Measurements from ENCODE around the gene TMEM234.
"Not testable (repeated sequence)": the region's sequence is repeated elsewhere in the genome, so short reads cannot be mapped to it uniquely, and the experiment has no call there.

TMEM234 gene

DNA sequence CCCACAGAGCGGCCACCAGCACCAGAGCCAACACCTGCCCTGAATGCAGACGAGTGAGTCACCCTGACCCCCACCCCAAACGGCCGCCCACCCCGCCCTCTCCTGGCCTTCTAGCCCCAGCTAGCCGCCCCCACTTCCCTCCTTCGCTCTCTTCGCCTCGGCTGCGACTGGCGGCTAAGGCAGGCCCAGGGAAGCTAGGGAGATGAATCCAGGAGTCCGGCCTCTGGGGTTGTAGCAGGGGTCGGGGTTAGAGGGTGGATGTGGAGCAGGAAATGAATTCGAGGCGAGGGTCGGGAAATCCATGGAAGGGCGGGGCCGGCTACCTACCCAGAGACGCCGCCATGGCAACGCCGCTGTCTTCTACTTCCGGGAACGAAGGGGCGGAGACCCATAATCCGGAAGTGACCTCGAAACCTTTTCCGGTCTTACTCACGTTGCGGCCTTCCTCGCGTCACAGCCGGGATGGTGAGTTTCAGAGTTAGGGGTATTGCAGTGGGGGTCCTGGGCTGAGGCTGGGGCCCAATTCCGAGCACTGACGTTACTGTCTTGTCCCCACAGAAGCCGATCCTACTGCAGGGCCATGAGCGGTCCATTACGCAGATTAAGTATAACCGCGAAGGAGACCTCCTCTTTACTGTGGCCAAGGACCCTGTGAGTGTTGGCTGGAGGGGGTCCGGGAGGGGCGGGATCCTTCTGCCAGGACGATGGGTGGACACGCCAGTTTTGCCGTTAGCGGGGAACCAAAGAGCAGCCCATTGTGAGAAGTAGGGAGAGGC lies at the start of gene TMEM234, which contains the start of gene EIF3I:
TSS of gene TMEM234 (minus strand) at position 374 of the 776 bp plus-strand sequence. CDS start at position 343, 31 bp downstream.
TSS of gene EIF3I (plus strand) at position 428 of the 776 bp plus-strand sequence. CDS start at position 463, 35 bp downstream.
- peak; percentile 65 for DNase-seq (ENCODE audit: low read depth, low spot score)

DNA sequence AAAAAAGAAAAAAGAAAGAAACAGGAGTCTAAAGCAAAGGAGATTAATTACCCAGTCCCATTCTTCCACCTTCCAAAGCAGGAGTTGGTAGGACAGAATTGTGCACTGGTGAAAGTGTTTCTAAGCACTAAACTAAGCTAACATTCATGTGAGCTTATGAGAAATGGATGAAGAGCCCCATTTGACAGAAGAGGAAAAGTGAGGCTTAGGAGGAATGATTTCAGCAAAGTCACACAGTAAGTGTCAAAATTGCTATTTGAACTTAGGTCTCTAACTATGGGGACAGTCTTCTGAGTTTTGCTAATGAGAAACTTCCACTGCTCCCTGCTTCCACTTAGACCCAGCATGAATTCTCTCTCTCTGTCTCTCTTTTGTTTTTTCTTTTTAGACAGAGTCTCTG lies 47.6 kb upstream of the TMEM234 start:
- DNase-seq (ENCODE audit: low read depth, low spot score): no peak

DNA sequence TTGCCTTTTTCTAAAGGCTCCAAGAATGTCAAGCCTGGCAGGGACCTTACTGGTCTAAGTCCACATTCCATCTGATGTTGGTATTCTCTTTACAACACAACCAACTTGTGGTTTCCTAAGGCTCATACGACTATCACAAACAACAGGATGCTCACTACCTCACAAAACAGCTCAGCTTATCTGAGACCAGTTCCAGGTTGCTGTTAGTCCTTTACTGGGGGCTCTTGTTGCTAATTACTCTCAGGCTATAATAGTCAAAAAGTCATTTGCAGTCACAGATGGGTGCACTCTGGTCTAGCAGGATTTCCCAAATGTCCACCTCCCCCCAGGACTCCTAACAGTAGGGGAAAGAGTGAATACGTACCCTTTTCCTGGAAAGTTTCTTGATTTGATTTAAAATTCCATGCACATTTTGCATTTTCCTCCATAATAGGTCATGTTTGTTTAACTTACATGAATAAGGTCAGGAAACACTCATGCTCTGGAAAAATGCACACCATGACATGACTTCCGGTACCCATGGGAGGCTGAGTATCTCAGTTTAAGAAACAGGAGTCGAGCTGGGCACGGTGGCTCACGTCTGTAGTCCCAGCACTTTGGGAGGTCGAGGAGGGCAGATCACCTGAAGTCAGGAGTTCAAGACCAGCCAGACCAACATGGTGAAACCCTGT lies 44.9 kb upstream of the TMEM234 start:
- DNase-seq (ENCODE audit: low read depth, low spot score): no peak

DNA sequence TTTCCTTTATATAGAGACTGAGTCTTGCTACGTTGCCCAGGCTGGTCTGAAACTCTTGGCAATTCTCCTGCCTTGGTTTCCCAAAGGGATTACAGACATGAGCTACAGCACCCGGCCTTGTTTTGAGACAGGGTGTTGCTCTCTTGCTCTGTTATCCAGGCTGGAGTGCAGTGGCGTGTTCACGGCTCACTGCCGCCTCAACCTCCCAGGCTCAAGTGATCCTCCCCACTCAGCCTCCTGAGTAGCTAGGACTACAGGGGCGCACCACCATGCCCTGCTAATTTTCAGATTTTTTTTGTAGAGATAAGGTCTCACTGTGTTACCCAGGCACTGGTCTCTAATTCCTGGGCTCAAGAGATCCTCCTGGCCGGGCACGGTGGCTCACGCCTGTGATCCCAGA lies 43.7 kb upstream of the TMEM234 start:
- no peak for DNase-seq (ENCODE audit: low read depth, low spot score)

DNA sequence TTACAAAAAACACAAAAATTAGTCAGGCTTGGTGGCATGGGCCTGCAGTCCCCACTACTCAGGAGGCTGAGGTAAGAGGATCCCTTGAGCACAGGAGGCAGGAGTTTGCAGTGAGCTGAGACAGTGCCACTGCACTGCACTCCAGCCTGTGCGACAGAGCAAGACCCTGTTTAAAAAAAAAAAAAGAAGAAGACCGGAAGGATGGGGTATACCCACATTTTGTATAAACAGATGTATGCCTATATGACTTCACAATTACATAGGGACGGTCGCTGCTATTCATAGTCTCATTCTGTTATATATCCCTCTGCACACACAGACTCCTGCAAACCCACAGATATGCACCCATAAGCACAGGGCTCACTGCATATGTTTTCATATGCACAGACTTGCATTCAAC lies 41.6 kb upstream of the TMEM234 start:
- no peak for DNase-seq (ENCODE audit: low read depth, low spot score)

DNA sequence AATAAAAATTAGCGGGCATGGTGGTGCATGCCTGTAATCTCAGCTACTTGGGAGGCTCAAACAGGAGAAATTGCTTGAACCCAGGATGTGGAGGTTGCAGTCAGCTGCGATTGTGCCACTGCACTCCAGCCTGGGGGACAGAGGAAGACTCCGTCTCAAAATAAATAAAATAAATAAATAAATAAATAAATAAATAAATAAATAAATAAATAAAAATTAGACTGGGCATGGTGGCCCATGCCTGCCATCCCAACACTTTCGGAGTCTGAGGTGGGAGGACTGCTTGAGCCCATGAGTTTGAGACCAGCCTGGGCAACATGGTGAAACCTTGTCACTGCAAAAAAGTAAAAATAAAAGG lies 41.1 kb upstream of the TMEM234 start:
- DNase-seq (ENCODE audit: low read depth, low spot score): not testable (repeated sequence)

DNA sequence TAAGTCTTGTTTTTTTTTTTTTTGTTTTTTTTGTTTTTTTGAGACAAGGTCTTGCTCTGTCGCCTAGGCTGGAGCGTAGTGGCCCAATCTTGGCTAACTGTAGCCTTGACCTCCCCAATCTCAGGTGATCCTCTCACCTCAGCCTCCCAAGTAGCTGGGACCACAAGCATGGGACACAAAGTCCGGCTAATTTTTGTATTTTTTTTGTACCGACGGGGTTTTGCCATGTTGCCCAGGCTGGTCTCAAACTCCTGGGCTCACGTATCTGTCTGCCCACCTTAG lies 35.0 kb upstream of the TMEM234 start:
- no peak for DNase-seq (ENCODE audit: low read depth, low spot score)

DNA sequence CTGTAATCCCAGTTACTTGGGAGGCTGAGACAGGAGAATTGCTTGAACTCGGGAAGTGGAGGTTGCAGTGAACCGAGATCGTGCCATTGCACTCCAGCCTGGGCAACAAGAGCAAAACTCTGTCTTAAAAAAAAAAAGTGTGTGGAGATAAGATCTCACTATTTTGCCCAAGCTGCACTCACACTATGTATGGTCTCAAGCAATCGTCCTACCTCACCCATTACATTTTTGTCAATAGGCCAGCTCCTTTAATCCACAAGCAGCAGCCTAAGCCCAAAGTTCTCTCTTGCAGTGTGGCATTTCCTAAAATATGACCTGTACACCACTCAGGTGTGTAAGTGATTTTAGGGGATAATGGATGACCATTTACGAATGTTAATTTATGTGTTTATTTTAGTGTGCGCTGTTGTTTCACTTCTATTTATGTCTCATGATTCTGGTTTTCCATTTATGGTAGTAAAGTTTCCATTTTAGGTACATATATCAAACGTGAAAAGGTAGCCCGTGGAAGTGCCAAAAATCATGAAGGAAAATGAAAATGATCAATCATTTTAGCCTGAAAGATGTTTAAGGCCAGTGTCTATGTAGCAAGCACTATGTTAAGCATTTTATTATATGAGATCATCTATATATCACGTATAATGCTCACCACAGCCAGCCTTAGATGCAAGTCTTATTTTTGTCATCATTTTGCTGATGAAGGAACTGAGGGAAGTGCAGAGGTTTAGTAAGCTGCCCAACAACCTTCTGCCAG lies 34.5 kb upstream of the TMEM234 start:
- no peak for DNase-seq (ENCODE audit: low read depth, low spot score)

DNA sequence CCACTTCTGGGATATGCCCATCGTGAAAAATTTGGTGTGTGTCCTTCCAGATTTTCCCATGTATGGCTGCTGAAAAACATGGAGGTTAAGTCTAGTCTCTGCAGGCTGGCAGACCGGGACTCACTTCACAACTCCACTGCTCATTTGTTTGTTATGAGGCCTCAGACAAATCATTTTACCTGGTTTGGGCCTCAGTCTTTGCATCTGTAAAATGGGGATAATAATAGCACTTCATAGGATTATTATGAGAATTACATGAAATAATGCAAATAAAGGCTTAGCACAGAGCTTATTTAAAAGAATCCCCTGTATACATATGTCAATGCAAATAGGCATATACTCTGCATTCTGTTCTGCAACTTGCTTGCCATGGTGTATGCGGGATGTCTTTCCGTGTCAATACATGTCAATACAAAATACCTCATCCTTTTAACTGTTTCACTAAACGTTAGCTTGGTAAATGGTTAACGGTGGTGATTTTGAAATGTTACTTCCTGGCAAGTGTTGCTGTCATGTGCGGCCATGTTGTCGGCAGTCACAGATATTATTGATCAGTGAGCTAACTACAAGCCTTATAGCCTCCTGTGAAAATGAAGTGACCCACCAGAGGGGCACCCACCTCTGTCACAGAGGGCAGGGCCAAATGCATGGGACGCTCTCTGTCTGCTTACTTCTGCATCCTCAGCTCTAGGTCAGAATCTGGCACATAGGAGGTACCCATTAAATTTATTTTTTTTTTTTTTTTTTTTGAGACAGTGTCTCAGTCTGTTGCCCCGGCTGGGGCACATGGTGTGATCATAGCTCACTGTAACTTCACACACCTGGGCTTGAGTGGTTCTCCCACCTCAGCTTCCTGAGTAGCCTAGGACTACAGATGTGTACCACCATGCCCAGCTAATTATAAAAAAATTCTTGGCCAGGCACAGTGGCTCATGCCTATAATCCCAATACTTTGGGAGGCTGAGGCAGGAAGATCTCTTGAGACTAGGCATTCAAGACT lies 33.2 kb upstream of the TMEM234 start:
- DNase-seq (ENCODE audit: low read depth, low spot score): no peak

DNA sequence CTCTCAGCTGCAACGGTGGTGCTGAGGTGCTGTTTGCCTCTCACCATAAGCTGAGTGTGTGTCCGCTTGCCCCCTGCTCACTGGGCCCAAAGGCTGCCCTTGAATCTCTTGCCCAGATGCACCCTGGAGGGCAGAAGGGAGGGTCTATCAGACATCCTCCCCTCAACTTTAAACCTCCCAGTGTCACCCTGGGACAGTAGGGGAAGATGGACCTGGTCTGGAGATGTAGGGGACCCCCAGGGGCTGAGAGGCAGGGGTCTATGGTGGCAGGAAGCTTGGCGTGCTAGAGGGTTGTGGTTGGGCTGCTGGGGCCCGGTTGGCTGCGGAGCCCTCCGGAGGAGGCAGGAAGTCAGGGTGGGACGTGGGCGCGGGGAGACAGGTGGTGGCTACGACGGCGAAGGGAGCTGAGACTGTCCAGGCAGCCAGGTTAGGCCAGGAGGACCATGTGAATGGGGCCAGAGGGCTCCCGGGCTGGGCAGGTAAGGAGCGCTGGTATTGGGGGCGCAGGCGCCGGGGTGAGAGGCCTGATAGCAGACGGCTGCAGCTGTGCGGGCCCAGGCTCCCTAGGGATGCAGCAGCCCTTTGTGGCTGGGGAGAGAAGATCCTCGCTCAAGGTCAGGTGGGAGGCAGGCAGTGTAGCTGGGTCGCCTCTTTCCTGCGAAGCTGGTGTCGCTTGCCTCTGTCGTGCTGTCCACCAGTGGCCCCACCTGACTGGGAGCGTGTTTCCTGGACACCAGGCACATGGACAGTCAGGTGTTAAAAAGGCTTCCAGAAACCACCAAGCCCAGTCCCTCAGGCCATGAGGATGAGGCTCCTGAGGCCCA lies 29.0 kb upstream of the TMEM234 start, which contains the start of gene LCK:
TSS of gene LCK (plus strand) at position 373 of the 824 bp plus-strand sequence. CDS start 23,065 bp downstream, outside the sequence.
- DNase-seq (ENCODE audit: low read depth, low spot score): no peak

DNA sequence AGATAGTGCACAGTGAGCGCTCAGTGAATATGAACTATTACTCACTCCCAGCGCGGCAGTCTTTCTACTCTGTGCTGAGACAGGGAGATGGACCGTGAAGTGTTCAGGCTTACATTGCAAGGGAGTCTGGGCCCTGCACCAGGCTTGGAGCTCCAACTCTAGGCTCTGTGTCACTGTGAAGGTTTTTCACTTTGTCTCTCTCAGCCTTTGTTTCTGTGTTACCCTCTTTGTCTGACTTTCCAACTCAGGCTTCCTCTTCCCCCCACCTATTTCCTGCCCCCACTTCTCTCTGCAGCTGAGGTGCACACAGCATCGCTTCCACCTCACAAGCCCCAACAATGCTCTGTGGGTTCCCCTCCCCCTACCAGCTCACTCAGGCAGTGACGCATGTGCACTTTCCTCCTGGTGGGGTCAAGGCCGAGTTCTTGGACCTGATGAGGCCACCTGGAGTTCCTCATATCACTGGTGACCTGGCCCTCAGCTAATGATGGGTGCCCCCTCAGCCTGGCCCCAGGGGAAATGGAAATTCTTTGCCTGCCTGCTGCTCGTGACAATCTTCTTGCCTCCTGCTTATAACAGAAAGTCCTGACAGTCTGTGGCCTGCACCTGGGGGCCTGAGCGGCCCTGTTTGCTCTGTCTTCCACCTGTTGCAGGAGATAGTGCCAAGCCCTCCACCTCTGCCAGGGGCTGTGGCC lies 27.8 kb upstream of the TMEM234 start:
- DNase-seq (ENCODE audit: low read depth, low spot score): no peak

DNA sequence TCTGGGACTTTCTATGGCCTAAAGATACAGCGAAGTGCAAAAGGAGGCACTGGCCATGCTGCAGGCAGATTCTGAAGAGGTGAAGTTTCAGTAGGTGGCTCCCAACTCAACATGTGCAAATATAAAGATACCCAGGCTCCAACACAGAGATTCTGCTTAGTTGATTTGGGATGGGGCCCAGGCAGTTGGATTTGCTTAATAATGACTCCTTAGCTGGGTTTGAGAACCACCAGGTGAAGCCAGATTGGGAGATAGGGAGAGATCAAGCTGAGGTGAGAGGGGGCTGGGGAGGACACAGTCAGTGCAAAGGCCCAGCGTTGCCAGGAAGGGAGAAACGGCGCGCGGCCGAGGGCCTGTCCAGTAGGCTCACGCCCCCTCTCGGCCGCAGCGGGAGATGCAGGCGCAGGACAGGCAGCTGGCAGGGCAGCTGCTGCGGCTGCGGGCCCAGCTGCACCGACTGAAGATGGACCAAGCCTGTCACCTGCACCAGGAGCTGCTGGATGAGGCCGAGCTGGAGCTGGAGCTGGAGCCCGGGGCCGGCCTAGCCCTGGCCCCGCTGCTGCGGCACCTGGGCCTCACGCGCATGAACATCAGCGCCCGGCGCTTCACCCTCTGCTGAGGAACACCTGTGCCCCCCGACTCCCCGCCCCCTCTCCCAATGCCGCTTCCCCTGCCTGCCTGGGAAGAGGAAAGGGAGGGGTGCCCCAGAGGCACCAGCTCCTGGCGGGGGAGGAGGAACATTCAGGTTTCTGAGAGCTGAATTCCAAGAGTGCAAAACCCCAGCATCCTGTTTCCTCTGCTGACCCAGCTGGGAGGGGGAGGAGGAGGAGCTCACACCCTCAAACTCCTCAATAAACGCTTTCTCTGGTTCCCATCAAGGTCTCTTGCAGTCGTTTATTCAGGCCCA lies 26.1 kb upstream of the TMEM234 start:
- DNase-seq (ENCODE audit: low read depth, low spot score): no peak

DNA sequence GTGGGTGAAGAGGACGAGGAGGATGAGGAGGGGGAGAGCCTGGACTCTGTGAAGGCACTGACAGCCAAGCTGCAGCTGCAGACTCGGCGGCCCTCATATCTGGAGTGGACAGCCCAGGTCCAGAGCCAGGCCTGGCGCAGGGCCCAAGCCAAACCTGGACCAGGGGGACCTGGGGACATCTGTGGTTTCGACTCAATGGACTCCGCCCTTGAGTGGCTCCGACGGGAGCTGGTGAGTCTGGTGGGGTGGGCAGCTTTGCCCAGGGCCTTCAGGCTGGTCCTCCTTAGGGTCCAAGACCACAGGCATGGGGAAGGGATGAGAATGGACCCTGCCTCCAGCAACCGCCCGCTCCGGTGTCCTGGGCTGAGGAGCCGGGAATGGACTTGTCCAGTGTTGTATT lies 25.3 kb upstream of the TMEM234 start:
- DNase-seq (ENCODE audit: low read depth, low spot score): no peak

DNA sequence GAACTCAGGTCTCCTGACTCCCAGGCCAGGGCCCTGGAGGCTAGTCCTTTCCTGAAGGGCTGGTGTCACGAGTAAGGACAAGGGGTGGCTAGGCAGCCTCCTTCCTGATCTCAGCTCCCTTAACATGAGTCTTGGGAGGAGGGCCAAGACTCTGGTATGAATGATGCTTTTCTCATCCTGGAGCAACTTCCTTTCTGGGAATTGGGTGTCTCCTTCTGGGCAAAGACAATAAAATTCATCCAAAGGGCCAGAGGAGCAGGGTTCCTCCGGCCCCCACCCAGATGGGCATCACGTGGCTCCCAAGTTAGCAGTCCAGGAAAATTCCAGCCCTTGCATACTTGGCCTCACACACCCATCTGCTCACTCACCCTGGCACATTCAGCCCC lies 24.7 kb upstream of the TMEM234 start, which contains the start of gene FAM167B:
TSS of gene FAM167B (plus strand) at position 335 of the 386 bp plus-strand sequence. CDS start 200 bp downstream, outside the sequence.
- no peak for DNase-seq (ENCODE audit: low read depth, low spot score)

DNA sequence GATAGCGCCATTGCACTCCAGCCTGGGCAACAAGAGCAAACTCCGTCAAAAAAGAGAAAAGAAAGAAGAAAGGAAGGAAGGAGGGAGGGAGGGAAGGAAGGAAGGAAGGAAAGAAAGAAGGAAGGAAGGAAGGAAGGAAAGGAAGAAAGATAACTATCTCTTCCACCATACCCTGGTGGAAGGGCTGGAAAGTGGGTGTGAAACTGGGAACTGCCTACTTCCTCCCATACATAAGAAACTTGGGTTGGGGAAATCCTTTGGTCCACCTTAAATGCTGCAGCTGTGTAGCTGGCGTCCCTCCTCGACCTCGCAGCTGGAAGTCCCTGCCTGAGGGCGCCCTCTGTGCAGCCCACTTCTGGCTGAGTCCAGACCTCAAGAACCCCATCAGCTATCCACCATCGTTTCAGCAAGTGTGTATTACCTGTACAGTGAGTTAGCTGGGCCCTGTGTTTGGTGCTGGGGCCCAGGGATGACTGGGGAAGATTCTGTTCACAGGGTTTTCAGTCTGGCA lies 20.2 kb upstream of the TMEM234 start:
- DNase-seq (ENCODE audit: low read depth, low spot score): no peak

DNA sequence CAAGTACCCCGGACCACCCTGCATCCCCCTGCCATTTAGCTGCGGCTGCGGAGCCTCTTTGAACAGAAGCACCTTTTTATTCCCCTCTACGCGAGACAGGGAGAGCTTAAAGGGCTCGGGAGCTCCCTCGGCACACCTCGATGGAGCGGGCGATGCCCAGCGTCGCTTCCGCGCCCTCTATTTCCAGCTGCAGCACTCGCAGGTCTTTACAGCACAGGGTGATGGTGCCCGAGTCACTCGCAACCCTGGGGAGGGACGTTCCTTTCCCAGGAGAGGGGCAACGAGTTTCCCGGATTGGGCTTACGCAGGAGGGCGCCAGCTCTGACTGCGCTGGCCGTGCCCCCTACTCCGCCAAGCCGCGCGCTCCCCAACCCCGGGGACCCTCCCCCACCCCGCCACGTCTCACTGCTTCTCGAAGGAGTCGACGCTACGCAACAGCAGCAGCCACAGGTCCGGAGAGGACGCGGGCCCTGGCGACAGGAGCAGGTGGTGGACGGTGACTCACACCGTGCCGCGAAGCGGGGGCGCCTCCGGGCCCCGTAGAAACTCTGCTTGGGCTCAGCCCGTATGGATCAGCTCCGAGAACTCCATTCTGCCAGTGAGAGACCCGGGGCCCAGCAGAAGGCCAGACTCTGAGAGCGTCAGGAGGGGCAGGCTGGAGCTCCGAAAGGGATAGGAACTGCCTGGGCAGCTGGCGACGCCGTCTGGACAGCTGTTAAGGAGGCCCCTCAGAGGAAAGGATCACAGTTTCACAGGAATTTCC lies 19.0 kb upstream of the TMEM234 start:
- no peak for DNase-seq (ENCODE audit: low read depth, low spot score)

DNA sequence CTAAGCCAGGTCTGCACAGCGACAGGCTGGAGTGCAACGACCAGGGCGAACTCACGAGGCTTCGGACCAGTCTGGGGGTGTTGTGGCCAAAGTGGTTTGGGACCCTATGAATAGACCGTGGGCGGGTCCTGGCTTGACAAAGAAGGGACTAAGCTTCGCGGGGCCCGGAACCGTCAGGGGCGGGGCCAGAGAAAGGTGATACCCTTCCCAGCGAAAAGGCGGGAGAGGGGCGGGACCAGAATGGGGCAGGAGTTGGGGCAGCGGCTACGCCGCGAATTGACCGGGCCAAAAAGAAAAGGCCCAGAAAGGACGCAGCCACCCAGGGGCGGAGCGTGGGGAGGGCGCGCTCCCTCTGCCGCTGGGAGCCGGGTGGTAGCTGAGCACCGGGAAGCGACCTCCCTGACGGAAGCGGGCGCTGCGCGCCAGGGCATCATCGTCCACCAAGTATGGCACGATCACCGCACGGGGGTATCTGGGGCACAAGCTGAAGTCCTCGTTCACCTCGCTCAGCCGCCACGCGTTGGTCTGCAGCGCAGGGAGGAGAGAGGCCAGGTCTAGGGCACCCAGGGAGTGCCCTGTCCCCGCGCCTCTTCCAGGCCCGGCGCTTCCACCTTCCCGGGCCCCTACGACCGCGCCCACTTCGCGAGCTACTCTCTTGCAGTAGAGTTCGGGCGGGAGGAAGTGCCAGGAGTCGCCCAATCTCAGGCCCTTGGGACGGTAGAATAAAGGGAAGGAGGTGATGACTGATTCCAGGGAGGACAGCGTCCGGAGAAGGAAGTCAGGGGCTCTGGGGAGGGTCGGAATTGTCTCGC lies 18.2 kb upstream of the TMEM234 start:
- DNase-seq (ENCODE audit: low read depth, low spot score): no peak

Measured in smooth muscle cell of the brain vasculature (primary cell).